ENCODE results near the gene AGRN. TPM values are rescaled to one million over a fixed set of nuclear protein-coding genes. Genes with fewer than 3 reads are reported as not detected.

The AGRN gene
- polyA plus RNA-seq, 3 donors from 2014 or later = 0.87 TPM; not detected in 2

DNA sequence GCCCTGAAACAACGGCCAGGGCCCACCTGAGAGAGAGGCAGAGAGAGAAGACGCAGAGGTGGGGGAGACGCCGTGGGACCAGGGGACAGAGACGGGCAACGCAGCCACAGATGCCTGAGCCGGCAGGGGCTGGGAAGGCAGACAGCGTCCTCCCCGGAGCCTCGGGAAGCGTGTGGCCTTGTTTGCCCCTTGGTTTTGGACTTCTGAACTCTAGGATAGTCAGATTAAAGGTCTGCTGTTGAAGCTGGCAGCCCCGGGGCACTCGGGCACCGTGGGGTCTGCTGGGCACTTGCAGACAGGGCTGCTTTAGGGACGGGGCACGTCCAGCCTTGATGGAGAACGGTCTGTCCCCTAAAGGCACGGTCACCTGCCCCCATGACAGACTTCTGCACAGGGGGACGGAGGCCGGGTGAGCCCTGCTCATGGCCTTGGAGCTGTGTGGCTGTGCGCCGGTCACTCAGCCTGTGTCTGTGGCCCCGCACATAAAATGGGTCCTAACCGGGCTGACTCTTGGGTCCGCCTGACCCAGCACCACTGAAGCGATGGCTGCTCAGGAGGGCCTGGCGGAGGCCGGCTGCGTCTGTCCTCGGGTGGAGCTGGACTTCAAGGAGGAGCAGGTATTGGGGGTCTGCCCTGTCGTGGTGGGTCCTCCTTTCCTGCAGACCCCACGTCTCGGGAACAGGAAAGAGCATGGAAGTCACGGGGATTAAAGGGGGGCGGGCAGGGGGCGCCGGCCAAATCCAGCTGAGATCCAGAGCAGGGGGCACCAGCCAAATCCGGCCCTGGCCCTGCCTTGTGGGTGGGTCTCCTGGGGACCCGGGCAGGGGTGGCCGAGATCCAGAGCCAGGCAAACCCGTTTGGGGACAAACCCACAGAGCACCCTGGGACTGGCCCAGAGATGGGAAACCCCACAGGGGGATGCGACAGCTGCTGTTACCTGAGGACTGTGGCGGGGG is 63.8 kb downstream of the AGRN start:
- no peak for DNase-seq
- H3K27ac Mint-ChIP-seq = no peak overlapping the region
- H3K27me3 Mint-ChIP-seq (ENCODE audit: low read depth in 3 of 3) = peaks cover 0 to 3% (median 0%) of the 10 kb centered on the region in 3 donors
- no peaks in the 10 kb centered on the region for H3K36me3 Mint-ChIP-seq
- H3K9me3 Mint-ChIP-seq = no peaks in the 10 kb centered on the region
- H3K4me1 Mint-ChIP-seq = peaks cover 0 to 4% of the 10 kb centered on the region in 2 donors
- H3K4me3 Mint-ChIP-seq = no peak overlapping the region

DNA sequence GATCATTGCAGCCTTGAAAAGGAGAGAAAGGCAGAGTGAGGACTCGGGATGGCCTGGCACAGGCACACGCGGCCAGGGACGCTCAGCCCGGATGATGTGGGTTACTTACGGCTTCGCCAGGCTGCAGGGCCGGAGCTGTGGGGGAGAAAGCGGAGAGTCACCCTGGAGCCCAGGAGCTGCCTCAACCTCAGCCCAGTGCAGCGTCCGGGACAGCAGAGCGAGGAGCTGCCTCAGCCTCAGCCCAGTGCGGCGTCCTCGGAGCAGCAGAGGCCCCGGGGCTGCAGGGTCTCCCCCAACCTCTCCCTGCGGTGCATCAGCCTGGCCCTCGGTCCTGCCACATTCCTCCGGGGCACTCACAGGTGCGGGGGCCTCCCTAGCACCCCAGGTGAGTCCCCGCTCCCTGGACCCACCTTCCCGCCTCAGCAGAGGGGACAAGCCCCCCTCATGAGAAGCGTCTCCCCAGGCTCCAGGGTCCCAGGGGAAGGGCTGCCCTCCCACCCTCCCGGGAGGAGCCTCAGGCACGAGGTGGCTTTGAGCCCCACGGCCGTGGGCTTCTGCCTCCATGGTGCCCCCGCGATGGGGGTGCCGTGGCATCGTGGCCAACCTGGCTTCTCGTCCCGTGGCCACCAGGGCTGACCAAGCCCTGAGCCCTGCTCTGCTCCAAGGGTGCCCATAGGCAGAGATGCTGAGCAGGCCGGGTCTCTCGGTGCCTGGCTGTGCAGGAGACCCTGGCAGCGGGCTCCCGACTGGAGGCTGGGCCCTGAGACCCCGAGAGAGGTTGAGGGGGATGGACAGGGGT is 64.7 kb downstream of the AGRN start:
- Mint-ChIP-seq H3K4me3 (no peak overlapping the region), H3K27ac (no peak overlapping the region), H3K4me1 (peaks cover 0 to under 1% of the 10 kb centered on the region in 2 donors), H3K36me3 (no peaks in the 10 kb centered on the region), H3K9me3 (no peaks in the 10 kb centered on the region), H3K27me3 (ENCODE audit: low read depth in 3 of 3) (peaks cover 0 to 3% (median 0%) of the 10 kb centered on the region in 3 donors)
- DNase-seq = no peak

DNA sequence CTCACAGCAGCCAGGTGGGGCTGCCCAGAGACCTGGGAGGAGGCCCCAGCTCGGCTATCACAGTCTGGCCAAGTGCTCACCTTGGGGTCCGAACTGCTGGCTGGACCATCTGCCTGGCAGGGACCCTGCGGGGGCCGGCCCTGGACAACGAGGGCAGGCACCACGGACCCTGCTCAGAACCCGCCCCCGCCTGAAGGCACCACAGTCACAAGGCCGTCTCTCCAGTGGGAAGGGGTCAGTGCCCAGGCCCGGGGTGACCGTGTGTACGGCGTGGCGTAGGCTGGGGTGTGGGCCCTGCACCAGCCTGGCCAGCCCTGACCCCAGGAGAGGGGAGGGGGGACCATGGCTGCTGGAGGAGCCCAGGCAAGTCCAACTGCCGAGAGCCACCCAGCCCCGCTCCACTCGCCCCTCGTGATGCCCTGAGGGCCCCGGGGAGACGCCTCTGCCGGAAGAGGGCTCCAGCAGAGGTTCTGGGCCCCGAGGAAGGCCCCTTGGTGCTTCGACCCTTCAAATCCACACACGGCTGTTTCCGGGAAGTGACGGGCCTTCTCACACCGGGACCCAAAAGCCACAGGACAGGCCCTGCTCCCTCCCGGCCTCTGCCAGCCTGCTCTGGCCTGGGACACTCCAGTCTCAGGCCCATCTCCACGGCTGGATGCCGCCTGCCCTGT is 65.4 kb downstream of the AGRN start:
- Mint-ChIP-seq H3K4me3 (no peak overlapping the region), H3K27ac (no peak overlapping the region), H3K36me3 (no peaks in the 10 kb centered on the region), H3K9me3 (no peaks in the 10 kb centered on the region), H3K4me1 (no peaks in the 10 kb centered on the region), H3K27me3 (ENCODE audit: low read depth in 3 of 3) (peaks cover 0 to 3% (median 0%) of the 10 kb centered on the region in 3 donors)
- no peak for DNase-seq

DNA sequence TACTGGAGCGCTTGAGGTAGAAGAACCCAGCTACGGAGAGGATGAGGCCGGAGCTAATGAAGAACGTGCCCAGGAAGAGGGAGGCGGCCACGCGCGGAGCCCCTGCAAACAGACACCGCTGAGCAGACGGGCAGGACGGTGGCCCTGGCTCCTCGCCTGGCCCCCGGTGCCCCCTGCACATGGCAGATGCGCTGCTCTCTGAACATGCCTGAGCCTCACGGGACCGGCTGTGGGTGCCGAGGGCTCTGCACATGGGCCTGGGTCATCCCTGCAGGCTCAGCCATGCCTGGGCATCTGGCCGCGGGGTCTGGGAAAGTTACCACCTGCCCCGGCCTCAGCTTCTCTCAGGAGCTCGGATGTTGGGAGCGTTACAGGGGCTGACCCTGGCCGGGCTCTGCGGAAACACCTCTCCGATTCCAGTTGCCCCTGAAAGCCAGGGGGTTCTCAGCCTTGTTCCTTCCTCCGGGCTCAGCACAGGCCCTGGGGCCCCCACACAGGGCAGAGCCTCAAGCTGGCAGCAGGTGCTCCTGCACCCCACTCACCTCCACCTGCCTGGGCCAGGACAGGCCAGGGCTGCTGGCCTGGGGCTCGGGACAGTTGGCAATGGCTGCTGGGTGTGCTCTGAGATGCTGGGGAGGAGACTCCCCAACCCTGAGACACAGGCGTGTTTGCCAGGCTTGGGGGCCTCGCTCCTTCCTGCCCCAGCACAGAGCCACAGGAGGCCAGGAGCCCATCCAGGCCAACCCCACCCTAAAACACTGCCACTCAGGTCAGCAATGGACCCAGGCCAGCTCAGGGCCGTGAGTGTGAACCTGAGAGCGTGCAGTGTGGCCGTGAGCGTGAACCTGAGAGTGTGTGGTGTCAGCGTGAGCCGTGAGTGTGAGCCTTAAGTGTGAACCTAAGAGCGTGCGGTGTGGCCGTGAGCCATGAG is 66.3 kb downstream of the AGRN start:
- Mint-ChIP-seq H3K27me3 (ENCODE audit: low read depth in 3 of 3) (peaks cover 0 to 3% (median 0%) of the 10 kb centered on the region in 3 donors), H3K4me1 (no peaks in the 10 kb centered on the region), H3K27ac (no peak overlapping the region), H3K9me3 (no peaks in the 10 kb centered on the region), H3K4me3 (no peak overlapping the region), H3K36me3 (no peaks in the 10 kb centered on the region)
- DNase-seq = no peak

DNA sequence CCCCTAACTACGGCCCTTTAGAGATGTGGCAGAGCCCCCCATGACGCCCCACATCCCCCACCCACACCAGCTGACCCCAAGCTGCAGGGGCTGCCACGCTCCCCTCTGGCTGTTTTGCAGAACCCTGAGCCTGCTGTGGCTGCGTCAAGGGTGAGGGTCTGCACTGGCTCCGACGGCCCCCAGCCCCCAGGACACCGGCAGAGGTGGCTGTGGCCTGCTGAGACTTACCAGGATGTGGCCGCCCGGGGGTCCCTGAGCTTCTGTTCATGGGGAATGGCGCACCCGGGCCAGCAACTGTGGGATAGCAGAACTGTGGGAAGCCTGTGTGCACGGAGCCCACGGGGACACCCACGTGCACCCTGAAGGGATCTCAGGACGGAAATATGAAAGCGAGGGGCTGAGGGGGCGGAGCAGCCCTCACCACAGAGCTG is 67.0 kb downstream of the AGRN start:
- Mint-ChIP-seq H3K36me3 (no peaks in the 10 kb centered on the region), H3K4me1 (no peaks in the 10 kb centered on the region), H3K9me3 (no peaks in the 10 kb centered on the region), H3K27ac (no peak overlapping the region), H3K27me3 (ENCODE audit: low read depth in 3 of 3) (peaks cover 0 to 3% (median 0%) of the 10 kb centered on the region in 3 donors), H3K4me3 (no peak overlapping the region)
- DNase-seq = no peak

DNA sequence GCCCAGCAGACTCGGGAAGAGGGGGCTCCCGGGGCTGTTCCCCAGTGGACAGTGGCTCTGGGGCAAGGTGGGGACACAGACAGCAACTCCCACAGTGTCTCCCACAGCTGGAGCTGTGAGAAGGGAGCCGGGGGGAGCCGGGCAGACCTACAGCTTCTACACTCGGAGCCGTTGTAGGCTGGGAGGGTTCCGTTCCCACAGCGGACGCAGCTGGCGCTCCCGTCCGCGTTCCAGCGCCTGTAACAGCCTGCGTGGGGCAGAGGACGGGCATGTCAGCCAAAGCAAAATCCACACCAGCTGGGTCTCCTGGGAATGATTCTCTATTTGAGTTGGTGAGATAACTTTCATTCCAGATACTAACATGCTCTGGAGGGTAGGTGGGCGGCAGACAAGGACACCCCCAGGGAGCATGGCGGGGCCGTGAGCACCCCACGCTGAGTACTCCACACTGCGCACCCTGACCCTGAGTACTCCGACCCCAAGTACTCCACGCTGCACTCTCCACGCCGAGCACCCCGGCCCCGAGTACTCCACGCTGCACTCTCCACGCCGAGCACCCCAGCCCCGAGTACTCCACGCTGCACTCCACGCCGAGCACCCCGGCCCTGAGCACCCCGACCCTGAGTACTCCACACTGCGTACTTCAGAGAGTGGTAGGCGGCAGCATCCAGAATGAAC is 67.6 kb downstream of the AGRN start:
- no peak overlapping the region for H3K27ac Mint-ChIP-seq
- H3K4me1 Mint-ChIP-seq = no peaks in the 10 kb centered on the region
- H3K27me3 Mint-ChIP-seq (ENCODE audit: low read depth in 3 of 3) = no peaks in the 10 kb centered on the region
- H3K4me3 Mint-ChIP-seq = no peak overlapping the region
- H3K9me3 Mint-ChIP-seq = no peaks in the 10 kb centered on the region
- no peaks in the 10 kb centered on the region for H3K36me3 Mint-ChIP-seq
- no peak for DNase-seq

DNA sequence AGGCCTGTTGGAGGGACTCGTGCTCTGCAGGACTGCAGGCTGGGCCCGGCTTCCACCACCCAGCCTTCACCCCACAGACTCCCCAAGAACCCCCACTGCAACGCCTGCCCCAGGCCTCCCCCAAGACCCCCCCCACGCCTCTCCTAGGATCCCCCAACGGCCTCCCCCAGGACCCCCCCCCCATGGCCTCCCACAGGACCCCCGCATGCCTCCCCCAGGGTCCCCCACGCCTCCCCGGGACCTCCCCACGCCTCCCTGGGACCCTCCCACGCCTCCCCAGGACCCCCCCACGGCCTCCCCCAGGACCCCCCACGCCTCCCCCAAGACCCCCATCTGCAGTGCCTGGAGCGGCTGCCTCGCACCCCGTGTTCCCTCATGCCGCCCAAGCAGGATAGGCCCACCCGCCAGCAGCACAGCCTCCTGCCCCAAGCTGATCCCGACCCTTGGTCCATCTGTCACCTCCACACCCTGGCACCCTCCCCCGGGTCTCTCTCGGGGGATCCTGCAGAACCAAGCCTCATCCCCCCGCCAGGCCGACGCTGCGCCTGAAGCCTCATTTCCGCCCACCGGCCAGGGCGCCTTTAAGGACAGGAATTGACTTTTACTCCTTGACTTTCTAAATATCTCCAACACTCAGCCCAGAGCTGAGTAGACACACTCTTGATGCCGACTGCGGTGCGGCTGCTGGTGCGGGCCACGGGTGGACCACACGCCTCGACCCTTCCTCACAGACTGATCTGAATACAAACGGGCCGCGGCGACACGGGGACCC is 68.3 kb downstream of the AGRN start:
- H3K27me3 Mint-ChIP-seq (ENCODE audit: low read depth in 3 of 3) = peaks cover 0 to 1% (median 0%) of the 10 kb centered on the region in 3 donors
- H3K27ac Mint-ChIP-seq = no peak overlapping the region
- no peak overlapping the region for H3K4me3 Mint-ChIP-seq
- peaks cover 0 to 2% of the 10 kb centered on the region in 2 donors for H3K4me1 Mint-ChIP-seq
- DNase-seq = no peak
- H3K9me3 Mint-ChIP-seq = no peaks in the 10 kb centered on the region
- peaks cover 0 to 3% (median 0%) of the 10 kb centered on the region in 3 donors for H3K36me3 Mint-ChIP-seq

DNA sequence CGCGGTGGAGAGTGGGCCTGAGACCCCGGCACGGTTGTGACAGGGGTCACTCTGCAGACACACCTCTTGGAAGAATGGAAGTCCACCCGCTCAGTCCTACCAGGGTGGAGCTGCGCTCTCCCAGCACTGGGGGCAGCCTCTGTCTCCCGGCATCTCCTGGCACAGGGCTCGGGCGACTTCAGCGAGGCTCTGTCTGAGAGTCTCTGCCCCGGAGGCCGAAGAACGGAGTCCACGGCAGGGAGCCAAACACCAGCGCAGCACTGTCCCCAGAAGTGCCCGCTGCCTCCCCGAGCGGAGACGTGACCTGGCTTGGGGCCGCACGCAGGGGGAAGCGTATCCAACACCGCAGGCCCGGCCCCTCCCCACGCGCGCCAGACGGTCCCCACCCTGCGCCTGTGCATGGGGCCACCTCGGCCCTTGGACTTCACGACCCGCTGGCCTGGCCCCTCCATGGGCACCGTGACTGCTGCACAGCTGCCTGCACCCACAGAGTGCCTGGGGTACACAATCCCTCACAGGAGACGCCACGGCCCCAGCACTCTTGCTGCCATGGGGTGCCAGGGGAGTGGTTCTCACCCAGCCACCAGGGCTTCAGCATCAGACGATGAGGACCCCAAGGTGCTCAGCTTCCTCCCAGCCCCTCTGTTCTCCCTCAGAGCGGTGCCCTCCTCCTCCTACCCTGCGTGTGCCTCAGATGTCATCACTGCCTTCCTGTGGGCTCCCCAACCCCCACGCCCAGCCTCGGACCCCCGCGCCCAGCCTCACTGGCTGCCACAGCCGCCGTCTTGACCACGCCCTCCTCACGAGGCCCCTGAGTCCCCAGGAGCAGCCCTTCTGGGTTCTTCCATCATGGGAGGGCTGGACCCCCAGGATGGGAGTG is 69.1 kb downstream of the AGRN start:
- H3K4me1 Mint-ChIP-seq = peaks cover 0 to 2% of the 10 kb centered on the region in 2 donors
- DNase-seq = no peak
- no peak overlapping the region for H3K27ac Mint-ChIP-seq
- H3K4me3 Mint-ChIP-seq = no peak overlapping the region
- peaks cover 0 to 3% (median 0%) of the 10 kb centered on the region in 3 donors for H3K36me3 Mint-ChIP-seq
- peaks cover 0 to 1% (median 0%) of the 10 kb centered on the region in 3 donors for H3K27me3 Mint-ChIP-seq (ENCODE audit: low read depth in 3 of 3)
- no peaks in the 10 kb centered on the region for H3K9me3 Mint-ChIP-seq

DNA sequence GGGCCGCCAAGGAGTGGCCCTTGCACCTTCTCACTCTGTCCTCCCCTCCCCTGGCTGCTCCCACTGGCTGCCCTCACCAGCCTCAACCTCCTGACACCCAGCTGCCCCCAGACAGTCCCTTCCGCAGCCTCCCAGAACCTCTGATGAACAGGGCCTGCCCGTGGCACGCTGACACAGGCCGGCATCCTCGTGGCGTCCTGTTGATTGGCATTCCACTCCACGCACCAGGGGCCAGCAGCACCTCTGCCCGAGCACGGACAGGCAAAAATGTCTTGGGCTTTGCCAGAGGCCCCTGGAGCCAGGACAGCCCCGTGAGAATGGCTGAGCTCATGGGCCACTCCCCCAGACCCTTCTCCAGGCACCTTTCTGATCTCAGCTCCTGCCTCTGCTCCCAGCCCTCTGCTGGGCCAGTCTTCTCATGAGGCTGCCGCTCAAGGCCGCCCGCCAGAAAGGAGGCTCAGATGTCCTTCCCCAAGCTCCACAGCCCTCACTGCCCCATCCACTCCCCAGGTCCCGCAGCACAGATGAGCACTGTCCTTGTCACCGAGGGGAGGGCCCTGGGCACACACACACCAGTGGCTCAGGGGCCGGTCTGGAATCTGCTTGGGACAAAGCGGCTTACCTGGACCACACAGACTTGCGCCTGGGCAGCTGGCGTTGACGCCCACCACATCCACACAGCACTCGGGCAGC is 70.0 kb downstream of the AGRN start:
- Mint-ChIP-seq H3K36me3 (peaks cover 0 to 3% (median 0%) of the 10 kb centered on the region in 3 donors), H3K9me3 (no peaks in the 10 kb centered on the region), H3K27ac (no peak overlapping the region), H3K4me1 (peaks cover 0 to 2% of the 10 kb centered on the region in 2 donors), H3K4me3 (no peak overlapping the region), H3K27me3 (ENCODE audit: low read depth in 3 of 3) (peaks cover 0 to 1% (median 0%) of the 10 kb centered on the region in 3 donors)
- no peak for DNase-seq

DNA sequence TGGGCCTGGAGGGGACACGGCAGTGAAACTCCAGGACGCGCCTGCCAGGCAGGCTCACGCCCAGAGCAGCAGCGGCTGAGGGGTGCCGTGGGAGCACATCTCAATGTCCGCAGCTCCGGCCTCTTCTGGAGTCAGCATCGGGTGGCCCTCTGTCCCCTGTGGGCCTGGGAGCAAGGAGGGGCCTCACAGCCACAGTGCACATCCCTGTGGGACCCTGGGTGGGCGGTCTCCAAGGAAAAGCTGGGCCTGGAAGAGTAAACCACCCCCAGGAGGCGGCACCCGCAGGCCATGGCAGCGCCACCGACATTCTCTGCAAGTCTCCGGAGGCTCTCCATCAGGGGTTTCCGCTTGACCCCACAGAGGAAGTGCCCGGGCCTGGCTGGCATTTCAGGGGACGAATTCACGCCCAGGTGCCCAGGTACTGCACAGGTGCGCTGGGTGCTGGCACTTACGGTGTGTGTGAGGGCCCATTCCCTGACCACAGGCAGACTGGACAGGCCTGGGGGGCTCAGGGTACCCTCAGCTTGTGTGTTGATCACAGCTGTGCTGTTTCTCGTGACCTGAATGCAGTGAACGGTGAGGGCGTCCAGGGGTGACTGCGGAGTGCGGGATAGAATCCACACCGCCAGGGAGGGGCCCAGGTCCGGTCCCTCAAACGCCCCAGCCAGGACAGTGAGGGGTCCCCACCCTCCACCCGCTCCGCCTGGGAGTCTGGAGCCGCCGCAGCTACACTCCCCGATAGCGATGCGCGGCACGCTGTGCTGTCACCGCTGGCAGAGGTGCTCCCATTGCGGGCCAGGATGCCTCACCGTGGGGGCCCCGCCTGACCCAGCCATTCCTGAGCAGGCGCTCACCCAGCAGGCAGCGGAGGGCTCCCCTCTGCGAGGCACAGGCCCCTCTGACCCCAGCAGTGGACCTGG is 70.8 kb downstream of the AGRN start:
- no peak for DNase-seq
- H3K27me3 Mint-ChIP-seq (ENCODE audit: low read depth in 3 of 3) = peaks cover 0 to 1% (median 0%) of the 10 kb centered on the region in 3 donors
- H3K27ac Mint-ChIP-seq = no peak overlapping the region
- peaks cover 0 to 3% (median 0%) of the 10 kb centered on the region in 3 donors for H3K36me3 Mint-ChIP-seq
- H3K4me1 Mint-ChIP-seq = peaks cover 0 to 2% of the 10 kb centered on the region in 2 donors
- H3K4me3 Mint-ChIP-seq = no peak overlapping the region
- H3K9me3 Mint-ChIP-seq = no peaks in the 10 kb centered on the region

Data from immature natural killer cell (primary cell).